T-helper 9 cell (primary cell): ENCODE measurements around the gene RIN3.

Experiments used
- DNase-seq: peaks from one replicate; pipeline ENCODE4 v3.0.0-alpha.2; 2020

Gene RIN3

GRCh38 chr14:92651758-92652406 lies 138.3 kb downstream of the RIN3 start:
- peak; percentile 19 for DNase-seq

DNA sequence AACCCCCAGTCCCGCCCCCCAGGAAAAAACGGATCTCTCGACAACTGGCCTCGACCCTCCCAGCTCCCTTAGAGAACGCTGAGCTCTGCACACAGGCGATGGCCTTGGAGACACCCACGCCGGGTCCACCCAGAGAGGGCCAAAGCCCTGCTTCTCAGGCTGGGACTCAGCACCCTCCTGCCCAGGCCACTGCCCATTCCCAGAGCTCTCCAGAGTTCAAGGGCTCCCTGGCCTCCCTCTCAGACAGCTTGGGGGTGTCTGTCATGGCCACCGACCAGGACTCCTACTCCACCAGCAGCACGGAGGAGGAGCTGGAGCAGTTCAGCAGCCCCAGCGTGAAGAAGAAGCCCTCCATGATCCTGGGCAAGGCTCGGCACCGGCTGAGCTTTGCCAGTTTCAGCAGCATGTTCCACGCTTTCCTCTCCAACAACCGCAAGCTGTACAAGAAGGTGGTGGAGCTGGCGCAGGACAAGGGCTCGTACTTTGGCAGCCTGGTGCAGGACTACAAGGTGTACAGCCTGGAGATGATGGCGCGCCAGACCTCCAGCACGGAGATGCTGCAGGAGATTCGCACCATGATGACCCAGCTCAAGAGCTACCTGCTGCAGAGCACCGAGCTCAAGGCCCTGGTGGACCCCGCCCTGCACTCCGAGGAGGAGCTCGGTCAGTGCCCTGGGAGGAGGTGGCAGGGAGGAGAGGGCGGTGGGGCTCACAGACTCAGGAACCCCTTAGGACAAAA lies 139.0 kb downstream of the RIN3 start:
- no peak for DNase-seq

DNA sequence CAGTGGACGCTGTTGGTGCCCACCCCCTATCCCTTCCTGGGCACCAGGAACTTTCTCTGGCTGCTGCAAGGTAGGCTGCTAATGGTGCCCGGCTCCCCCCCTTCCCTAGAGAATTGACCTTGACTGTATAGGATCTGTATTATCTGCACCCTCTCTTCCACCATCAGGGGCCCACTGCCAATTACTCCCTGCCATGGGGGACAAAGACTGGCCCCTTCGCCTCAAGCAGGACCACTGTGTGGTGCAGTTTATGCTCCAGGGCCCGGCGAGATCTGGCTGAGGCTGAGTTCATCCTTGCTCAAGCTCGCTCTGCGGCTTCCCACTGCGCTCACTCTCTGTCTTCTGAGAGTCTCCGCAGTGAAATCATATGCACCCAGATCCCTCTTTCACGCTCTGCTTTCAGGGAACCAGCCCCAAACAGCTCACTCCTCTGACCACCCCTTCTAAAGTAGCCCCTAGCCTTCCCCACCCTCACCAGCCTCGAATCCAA lies 139.6 kb downstream of the RIN3 start:
- DNase-seq: no peak

GRCh38 chr14:92654239-92654901 lies 140.8 kb downstream of the RIN3 start:
- DNase-seq: no peak

DNA sequence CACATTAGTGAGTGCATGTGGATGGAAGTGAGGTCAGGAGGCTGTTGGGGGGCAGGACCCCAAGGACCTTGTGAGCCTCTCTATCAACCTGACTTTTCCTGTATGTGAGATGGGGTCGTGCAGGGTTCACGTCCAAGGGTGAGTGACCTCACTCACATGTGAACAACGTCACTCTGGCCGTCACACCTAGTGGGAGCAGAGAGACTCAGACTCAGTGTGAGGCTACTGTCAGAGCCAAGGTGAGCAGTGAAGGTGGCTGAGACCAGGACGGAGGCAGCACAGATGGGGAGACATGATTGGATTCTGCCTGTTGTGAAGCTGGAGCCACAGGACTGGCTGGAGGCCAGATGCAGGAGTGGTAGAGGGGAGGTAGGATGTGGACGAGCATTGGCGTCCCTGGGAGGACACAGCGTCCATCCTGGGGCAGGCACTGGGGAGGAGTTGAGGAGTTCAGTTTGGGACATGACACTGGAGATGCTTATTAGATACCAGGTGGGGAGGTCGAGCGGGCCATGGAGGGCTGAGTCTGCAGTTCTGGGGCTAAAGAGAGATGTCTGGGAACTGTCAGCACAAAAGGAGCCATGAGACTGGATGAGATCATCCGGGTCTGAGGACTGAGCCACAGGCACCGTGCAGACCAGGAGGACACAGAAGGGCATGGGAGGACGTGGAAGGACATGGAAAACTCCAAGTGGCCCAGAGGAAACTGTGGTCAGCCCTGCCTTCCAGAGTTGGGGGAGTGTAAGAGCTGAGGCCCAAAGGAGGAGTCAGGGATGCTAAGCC lies 142.0 kb downstream of the RIN3 start:
- DNase-seq: no peak

DNA sequence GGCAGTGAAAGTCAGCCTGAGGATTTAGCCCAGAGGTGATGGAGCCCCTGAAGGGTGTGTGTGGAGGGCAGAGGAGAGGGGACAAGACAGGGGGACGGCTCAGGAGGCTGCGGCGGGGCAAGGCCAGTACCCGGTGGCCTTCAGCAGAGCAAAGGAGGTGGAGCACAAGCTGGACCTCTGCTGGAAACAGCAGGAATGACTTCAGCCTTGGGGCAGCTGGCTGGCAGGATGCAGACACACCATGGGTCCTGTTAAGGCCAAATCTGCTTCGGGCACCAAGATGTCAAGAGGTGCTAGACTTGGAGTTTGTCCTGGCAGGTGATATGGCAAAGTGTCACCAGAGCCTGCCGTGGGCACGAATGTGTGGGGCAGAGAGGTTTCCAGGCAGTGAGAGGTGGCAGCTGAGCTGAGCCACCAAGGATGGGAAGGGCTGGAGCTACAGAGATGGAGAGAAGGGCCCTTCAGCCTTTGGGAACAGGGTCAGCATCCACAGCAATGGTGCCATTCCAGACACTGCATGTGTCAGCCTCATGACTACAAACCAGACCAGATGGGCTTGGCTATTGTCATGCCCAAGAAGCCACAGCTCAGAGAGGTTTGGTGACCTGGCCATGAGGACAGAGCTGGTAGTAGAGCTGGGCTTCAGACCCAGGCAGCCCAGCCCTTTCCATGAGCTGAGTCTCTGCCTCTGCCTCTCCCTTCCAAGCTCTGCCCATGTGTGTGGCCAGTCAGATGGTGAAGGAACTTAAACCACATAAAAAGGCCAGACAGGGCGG lies 142.9 kb downstream of the RIN3 start:
- DNase-seq: no peak

GRCh38 chr14:92657457-92658142 lies 144.0 kb downstream of the RIN3 start:
- no peak for DNase-seq

- no peak for DNase-seq
These were observed 144.6 kb downstream of the RIN3 start for GRCh38 chr14:92658160-92658559.

DNA sequence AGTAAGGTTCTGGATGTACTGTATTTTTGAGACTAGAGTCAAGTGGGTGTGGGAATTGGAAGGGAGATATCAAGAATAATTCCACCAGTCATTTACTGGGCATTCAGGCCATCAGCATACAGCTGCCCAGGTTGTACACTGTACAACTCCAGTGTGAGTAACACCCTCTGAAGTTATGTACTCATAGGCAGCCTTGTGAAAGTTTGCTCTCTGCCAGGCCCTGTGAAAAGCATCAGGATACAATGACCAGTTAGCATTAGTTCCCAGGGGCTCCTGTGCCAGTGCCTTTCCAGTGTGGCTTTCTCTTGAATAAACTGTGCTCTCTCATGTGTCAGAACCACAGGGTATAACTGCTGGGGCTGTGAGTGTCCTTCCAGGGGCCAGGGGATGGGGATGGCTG lies 145.1 kb downstream of the RIN3 start:
- no peak for DNase-seq

GRCh38 chr14:92659765-92660561 lies 146.4 kb downstream of the RIN3 start:
- DNase-seq: no peak

GRCh38 chr14:92660571-92660970 lies 147.0 kb downstream of the RIN3 start:
- no peak for DNase-seq

GRCh38 chr14:92663049-92663448 lies 149.5 kb downstream of the RIN3 start:
- no peak for DNase-seq

DNA sequence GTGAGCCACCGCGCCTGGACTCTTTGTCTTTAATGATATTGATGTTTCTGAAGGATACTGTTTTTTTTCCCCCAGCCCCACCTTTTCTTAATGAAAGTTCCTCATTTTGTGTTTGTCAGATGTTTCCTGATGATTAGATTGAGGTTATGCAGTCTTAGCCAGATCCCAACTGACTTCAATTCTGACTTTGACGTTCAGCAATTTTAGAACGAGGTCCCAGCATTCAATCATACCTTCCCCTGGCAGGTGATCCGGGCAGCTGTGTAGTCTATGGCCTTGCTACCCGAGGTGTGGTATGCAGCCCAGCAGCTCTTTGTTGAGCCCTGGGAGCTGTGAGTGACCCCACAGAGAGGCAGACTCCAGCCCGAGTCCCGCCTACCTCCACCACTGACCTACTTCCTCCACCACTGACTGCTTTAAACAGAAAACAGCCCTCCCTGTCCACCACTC lies 152.1 kb downstream of the RIN3 start:
- DNase-seq: no peak

DNA sequence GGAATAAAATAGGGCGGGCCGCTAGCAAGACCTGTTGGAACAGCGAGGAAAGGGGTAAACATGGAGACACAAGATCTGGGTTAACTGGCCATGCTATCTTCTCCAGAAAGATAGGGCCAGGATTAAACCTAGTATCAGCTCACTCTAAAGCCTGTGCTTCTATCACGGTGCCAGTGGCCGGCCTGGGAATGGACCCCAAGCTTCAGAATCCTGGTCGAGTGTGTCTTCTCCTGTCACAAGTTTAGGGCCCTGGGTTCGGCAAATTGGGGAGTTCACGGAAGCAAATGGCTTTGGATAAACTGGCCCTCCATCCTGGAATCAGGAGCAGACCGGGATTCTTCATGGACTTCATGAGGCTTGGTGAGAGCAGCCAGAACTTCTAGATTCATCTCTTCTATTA lies 152.7 kb downstream of the RIN3 start:
- no peak for DNase-seq

DNA sequence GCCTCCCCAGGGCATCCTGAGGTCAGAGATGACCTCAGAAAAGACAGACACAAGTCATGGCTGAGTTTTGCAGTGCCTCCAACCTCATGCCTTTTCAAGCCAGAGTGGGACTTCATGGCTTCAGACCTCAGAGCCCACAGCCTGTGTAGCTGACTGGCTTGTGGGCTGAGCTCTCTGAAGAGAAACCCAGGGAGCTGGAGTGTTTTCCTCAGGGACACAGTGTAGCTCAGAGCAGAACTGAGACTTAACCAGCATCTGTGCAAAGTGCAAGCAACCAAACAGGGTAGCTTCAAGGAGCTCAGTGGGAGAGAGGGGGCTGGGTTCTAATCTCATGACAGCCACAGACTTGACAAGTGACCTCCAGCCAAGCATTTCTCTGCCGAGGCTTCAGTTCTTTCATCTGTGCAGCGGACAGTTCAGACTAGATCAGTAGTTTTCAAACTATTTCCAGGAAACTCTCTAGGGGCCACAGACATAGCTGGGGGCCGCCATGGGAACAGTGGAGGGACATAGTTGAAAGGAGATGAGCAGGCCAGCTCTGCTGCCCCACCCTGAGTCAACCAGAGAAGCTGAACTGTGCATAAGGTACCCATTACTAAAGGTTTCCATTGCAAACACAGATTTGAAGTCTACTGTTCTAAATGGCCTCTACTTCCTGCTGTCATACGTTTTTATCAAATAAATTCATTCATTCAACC lies 154.8 kb downstream of the RIN3 start:
- no peak for DNase-seq

DNA sequence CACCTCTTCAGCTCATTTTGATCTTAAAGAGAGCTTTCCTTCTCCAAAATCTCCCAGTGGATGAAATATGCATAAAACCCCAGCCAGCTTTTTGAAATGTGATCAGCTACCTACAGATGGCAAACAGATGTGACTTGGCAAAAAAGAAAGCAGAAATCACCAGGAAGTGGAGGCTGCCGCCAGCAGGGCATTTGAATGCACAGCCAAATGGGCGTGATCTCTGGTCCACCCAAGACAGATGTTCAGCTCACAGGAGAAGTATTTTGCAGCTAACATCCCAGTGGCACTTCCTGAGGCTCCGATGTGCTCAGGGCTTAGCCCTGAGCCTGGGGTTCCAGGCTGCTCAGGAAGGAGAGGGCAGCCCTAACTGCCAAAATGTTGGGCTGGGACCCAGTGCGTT lies 156.6 kb downstream of the RIN3 start:
- no peak for DNase-seq

DNA sequence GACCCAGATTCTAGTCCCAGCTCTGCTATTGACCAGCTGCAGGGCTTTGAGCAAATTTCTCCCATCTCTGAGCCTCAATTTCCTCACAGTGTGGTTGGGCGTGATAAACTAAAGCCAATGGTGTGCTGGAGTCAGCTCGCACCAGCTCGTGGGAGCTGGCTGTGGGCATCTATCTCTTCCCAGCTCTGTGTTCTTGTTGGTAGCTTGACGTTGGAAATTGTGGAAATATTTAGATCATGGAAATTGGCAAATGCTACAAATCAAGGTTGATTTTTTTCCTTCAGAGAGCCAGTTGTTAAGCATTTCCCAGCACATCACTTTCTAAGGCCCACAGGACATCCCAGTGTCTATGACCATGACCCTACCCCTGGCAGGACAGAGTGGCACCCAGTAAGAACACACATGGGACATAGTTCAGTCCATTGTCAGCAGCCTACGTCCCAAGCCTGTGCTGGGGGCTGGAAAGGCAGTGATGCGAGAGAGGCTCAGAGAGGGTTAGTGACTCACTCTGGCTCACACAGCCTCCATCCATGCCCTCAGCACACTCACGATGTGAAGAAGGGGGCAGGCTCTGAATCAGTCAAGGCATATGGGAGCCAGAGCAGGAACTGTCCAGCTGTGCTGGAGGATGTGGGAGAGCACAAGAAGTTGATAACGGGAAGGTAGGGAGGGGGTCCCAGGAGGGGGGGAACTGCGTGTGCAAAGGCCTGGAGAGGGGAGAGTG lies 157.2 kb downstream of the RIN3 start:
- DNase-seq: no peak

DNA sequence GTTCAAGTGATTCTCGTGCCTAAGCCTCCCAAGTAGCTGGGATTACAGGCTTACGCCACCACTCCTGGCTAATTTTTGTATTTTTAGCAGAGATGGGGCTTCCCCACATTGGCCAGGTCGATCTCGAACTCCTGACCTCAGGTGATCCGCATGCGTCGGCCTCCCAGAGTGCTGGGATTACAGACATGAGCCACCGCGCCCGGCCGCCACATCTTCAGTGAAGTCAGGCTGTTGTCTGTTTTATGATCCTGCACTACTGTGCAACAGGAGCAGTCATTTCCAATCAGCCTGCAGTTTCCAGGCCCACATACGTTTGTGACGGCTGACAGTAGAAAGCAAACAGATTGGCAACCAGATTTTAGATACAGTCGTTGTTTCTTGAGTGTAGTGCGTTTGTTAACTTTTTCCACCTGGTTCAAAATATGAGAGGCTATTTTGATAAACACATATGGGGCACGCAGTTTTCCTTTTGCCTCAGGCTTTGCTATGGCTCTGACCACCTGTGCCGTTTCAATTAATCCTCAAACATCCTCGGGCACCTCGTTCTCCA lies 160.1 kb downstream of the RIN3 start:
- DNase-seq: no peak

DNA sequence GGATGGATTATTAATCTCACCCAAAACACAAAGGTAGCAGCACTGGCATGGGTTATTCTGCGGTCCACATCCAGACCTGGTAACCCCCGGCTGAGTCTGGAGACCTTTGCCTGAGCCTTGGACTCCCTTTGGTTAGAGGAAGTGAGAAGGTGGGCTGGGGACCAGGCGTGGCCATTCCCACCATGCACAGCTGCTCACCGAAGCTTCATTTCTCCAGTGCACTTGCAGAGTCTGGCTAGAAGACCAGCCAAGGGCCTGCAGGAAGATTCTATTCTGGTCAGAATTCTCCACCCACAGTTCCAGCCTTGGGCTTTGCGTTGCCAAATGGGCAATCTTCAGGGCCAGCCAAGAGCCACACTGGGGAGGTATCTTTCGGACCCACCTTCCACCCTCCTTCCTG lies 161.8 kb downstream of the RIN3 start:
- DNase-seq: no peak
